Gastrocnemius medialis (tissue), 4 donors: ENCODE measurements around the gene MAGED2. TPM values are rescaled to one million over a fixed set of nuclear protein-coding genes. Genes with fewer than 3 reads are reported as not detected.

ENCODE experiments used
- ATAC-seq, 2 donors: fragments of 150-250 bp; one replicate each; pipeline ENCODE4 v1.9.1; 2016
- DNase-seq, 2 donors: peaks; one replicate each; pipeline ENCODE4 v3.0.0-alpha.2; 2019
- H3K27ac ChIP-seq, 4 donors: fragments of 200-600 bp; sonication (generic); 1 replicate in 1 of 4; 2 replicates in 3 of 4; pipeline ENCODE4 v1.5.1; 2016 to 2018; ENCODE audit warnings: mild to moderate bottlenecking in 2 of 4, moderate library complexity in 1 of 4
- H3K27me3 ChIP-seq, 3 donors: fragments of 200-600 bp; sonication (generic) in 2 of 3; 1 replicate in 1 of 3; 2 replicates in 2 of 3; pipeline versions ENCODE4 v1.5.1 to v1.6.0; 2016 to 2019; ENCODE audit warnings: mild to moderate bottlenecking in 1 of 3, moderate library complexity in 1 of 3
- H3K36me3 ChIP-seq, 2 donors: fragments of 200-600 bp; sonication (generic) in 1 of 2; one replicate each; pipeline ENCODE4 v1.5.1; 2017 to 2018
- H3K4me1 ChIP-seq, 2 donors: fragments of 200-600 bp; sonication (generic) in 1 of 2; one replicate each; pipeline ENCODE4 v1.5.1; 2016 to 2017; ENCODE audit warnings: mild to moderate bottlenecking in 2 of 2
- H3K4me3 ChIP-seq, 4 donors: fragments of 200-600 bp; sonication (generic) in 3 of 4; 1 replicate in 1 of 4; 2 replicates in 3 of 4; pipeline ENCODE4 v1.5.1; 2016 to 2019; ENCODE audit warnings: mild to moderate bottlenecking in 2 of 4
- H3K9me3 ChIP-seq, 3 donors: fragments of 200-600 bp; sonication (generic) in 2 of 3; 1 replicate in 1 of 3; 2 replicates in 2 of 3; pipeline ENCODE4 v1.5.1; 2016 to 2019
- POLR2A ChIP-seq, 2 donors: fragments of 450-650 bp; IDR thresholded peaks; one replicate each; pipeline ENCODE4 v1.6.1; 2017; ENCODE audit warnings: antibody characterized with exemption in 2 of 2, mild to moderate bottlenecking in 2 of 2, moderate library complexity in 2 of 2
- in situ Hi-C, 4 donors: fragments of 200-750 bp; cut with MboI; loops; one replicate each; pipeline versions ENCODE4 v1.15.0 to v1.8.0; 2017; ENCODE audit warnings: low sequenced_read_pairs in 4 of 4
- intact Hi-C: fragments of 100-400 bp; cut with DNase I; formaldehyde crosslinking; loops from one replicate; pipeline ENCODE4 v1.15.1; 2023; ENCODE audit warnings: low total_unique reads
- total RNA-seq, 4 donors: library from RNA; depleted of rRNA; stranded (reverse); fragments of >200 nt; gene quantifications; one replicate each; pipeline versions ENCODE4 v1.1.0 to v1.2.3, GENCODE V29; 2016
- TF ChIP-seq, protein P1 (sequence below), 5 experiments: fragments of 450-650 bp in 3 of 5; fragments of 200-600 bp in 2 of 5; sonication (generic) in 2 of 5; IDR thresholded peaks in 4 of 5; conservative IDR thresholded peaks in 1 of 5; 1 replicate in 4 of 5; 2 replicates in 1 of 5; pipeline ENCODE4 v1.5.1; 2016 to 2019; ENCODE audit warnings: antibody characterized with exemption in 5 of 5, mild to moderate bottlenecking in 3 of 5, moderate library complexity in 3 of 5

The MAGED2 gene
- total RNA-seq, 4 donors from 2014 or later: 36.6 to 78.3 (median 55.6) TPM

DNA sequence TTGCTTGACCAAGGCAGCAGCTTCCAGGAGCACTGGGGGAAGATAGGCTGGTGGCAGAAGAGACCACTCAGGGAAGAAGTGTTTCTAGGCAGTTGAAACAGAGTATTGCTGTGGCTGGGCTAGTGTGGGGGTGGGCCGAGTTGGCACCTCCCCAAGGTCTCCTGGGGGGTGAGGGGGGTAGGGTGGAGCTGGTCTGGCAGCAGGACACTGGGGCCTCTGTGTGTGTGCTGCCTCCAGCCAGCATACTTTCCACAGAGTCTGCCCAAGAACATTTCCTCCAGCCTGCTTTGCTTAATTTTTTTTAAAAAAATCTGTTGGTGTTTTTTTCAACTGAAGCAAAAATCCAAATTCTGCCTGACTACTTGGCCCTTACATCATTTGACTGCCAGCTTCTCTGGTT is 13.5 kb upstream of the MAGED2 start:
- ATAC-seq (no peak), DNase-seq (no peak)
- no peak overlapping the region for H3K27ac ChIP-seq
- no peaks in the 10 kb centered on the region for H3K9me3 ChIP-seq
- in situ Hi-C loops (no loop called here), intact Hi-C loops (no loop called here)
- H3K4me1 ChIP-seq: no peaks in the 10 kb centered on the region
- no peak overlapping the region for H3K4me3 ChIP-seq
- no peaks in the 10 kb centered on the region for H3K36me3 ChIP-seq
- TF ChIP-seq POLR2A (IDR thresholded peaks at IDR 0.05): no peak
- TF ChIP-seq, protein P1, sequence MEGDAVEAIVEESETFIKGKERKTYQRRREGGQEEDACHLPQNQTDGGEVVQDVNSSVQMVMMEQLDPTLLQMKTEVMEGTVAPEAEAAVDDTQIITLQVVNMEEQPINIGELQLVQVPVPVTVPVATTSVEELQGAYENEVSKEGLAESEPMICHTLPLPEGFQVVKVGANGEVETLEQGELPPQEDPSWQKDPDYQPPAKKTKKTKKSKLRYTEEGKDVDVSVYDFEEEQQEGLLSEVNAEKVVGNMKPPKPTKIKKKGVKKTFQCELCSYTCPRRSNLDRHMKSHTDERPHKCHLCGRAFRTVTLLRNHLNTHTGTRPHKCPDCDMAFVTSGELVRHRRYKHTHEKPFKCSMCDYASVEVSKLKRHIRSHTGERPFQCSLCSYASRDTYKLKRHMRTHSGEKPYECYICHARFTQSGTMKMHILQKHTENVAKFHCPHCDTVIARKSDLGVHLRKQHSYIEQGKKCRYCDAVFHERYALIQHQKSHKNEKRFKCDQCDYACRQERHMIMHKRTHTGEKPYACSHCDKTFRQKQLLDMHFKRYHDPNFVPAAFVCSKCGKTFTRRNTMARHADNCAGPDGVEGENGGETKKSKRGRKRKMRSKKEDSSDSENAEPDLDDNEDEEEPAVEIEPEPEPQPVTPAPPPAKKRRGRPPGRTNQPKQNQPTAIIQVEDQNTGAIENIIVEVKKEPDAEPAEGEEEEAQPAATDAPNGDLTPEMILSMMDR (IDR thresholded peaks at IDR 0.05 in 4 of 5, conservative IDR thresholded peaks at IDR 0.05 in 1 of 5): no peak
- no peaks in the 10 kb centered on the region for H3K27me3 ChIP-seq

DNA sequence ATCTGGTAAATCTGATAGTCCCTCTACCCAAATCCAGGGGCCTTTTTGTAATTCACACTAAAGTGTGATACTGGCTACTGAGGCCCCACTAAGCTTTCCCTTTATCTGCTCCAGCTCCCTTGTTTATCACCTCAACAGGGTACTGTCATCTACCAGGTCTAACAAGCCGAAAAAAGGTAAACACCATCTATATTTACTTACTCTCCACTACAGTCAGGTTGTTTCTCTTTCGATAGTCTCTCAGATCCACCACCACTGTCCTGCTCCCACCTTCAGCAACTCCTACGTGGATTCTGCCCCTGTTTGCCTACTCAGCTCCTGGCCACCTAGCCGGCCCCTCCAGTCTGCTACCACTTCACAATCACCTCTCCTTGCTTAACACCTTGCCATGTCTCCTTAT is 12.8 kb upstream of the MAGED2 start:
- H3K36me3 ChIP-seq: no peaks in the 10 kb centered on the region
- no peaks in the 10 kb centered on the region for H3K9me3 ChIP-seq
- DNase-seq (no peak), ATAC-seq (no peak)
- intact Hi-C loops: no loop called here
- no peak overlapping the region for H3K27ac ChIP-seq
- no peaks in the 10 kb centered on the region for H3K27me3 ChIP-seq
- no peak overlapping the region for H3K4me3 ChIP-seq
- in situ Hi-C loops: no loop called here
- no peaks in the 10 kb centered on the region for H3K4me1 ChIP-seq
- no peak for TF ChIP-seq POLR2A (IDR thresholded peaks at IDR 0.05)
- TF ChIP-seq, protein P1 (IDR thresholded peaks at IDR 0.05 in 4 of 5, conservative IDR thresholded peaks at IDR 0.05 in 1 of 5): no peak

- in situ Hi-C loops: no loop called here
Measured at GRCh38 chrX:54798137-54798536, 9.4 kb upstream of the MAGED2 start, which contains the start of gene ITIH6. Gene ITIH6, minus strand, starts transcription at chrX:54798255. Its CDS starts 45 bp downstream, at chrX:54798210.

DNA sequence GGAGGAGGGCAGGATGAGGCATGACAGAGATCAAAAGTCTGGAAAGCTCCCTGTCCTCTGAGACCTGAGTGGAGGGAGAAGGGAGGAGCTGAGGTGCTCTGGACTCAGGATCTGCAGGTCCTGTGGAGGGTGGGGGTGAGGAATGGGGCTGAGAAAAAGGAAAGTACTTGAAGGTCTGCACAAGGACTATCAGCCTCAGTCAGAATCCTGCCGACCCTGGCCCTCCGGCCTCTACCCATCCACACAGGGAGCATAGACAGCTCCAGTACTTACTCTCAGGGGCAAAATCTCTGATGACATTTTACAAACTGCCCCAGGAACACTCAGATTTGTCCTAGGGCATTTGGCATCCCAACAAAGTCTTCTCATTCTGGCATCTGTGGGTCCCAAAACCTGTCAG is 8.5 kb upstream of the MAGED2 start:
- H3K9me3 ChIP-seq: no peaks in the 10 kb centered on the region
- in situ Hi-C loops: no loop called here
- no peak for ATAC-seq
- no peak for TF ChIP-seq POLR2A (IDR thresholded peaks at IDR 0.05)
- TF ChIP-seq, protein P1 (IDR thresholded peaks at IDR 0.05 in 4 of 5, conservative IDR thresholded peaks at IDR 0.05 in 1 of 5): no peak
- no peak overlapping the region for H3K4me3 ChIP-seq
- H3K36me3 ChIP-seq: no peaks in the 10 kb centered on the region
- DNase-seq: no peak
- H3K4me1 ChIP-seq: no peaks in the 10 kb centered on the region
- no peaks in the 10 kb centered on the region for H3K27me3 ChIP-seq
- no peak overlapping the region for H3K27ac ChIP-seq
- intact Hi-C loops: no loop called here

More at GRCh38 chrX:54798137-54798536, 9.4 kb upstream of the MAGED2 start, which contains the start of gene ITIH6:
- no peak within 1 kb of the TSS for H3K4me3 ChIP-seq
- DNase-seq (no peak), ATAC-seq (no peak)
- H3K9me3 ChIP-seq: no peaks in the 10 kb centered on the region
- intact Hi-C loops: no loop called here
- no peaks in the 10 kb centered on the region for H3K4me1 ChIP-seq
- no peaks in the 10 kb centered on the region for H3K27me3 ChIP-seq
- H3K27ac ChIP-seq: no peak within 1 kb of the TSS
- no peak for TF ChIP-seq POLR2A (IDR thresholded peaks at IDR 0.05)
- TF ChIP-seq, protein P1 (IDR thresholded peaks at IDR 0.05 in 4 of 5, conservative IDR thresholded peaks at IDR 0.05 in 1 of 5): no peak
- H3K36me3 ChIP-seq: no peaks in the 10 kb centered on the region
